ENCODE data around the gene ARFIP1.

DNA sequence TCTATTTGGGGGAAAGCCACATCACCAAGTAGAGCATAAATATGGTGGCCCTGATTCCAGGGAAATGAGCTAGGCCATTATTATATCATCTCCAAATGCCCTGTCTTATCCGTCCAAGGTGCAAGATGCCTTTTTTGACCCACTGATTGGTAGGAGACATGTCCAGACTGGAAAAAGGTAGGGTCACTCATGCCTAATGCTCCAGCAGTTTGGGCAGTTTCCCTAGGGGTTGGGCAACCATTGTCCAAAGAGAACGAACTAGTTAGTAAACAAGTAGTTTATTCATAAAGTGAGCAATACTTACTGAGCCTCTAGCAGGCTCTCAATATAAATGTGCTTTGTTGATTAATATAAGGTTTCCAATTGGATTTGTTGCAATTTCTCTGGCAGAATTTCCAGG lies 162.6 kb downstream of the ARFIP1 start:
- no peak for TF ChIP-seq CTCF (IDR thresholded peaks at IDR 0.05)
- no peak for TF ChIP-seq POLR2A (IDR thresholded peaks at IDR 0.05)
